GM19452 (cell line): ENCODE results near the gene ZNF619.
A peak's percentile ranks its signal among the peaks of the same experiment; 100 is the strongest.
"Not testable (repeated sequence)": the region's sequence is repeated elsewhere in the genome, so short reads cannot be mapped to it uniquely, and the experiment has no call there.

Experiments used
- ATAC-seq: cut with Tn5 transposase; IDR thresholded peaks from one replicate; pipeline ENCODE4 v1.9.1; 2021; ENCODE audit not compliant: unreplicated experiment

ZNF619 gene

DNA sequence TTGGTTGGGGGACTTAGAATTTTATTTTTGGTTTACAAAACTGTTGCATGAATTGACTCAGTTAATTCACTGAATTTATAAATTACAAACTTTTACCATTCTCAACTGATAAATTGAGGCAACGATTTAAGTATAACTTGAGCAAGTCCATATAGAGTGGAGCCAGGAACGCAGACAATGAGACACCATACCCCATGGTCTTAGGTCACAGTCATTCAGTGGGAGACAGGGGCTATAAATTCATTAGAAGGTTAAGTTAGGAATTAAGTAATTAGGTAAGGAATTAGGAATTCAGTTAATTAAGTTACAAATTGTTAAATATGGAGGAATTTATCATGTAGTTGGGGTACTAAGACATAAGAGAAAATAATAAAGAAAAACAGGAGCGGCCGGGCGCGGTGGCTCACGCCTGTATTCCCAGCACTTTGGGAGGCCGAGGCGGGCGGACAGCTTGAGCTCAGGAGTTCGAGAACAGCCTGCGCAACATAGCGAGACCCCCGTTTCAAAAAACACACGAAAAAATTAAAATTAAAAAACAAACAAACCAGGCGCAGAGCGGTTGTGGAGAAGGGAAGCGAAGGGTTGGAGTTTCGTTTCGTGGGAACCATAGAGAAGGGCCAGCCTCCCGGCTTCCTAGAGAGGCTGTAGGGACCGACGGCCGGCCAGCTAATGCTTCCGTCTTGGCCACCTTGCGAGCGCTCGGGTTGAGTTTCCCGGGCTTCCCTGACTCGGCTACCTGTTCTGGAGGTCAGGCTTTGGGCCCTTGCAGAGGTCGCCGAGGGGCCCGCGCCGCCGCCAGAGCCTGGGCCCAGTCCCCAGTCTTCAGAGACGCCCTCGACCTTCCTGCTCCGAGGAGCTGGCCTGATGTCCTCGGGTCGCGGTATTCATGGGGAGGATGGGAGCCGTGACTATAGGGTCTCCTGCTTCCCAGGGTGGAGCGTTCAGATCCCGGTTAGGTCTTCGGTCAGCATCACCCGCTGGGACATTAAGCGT, at the start of gene ZNF619:
TSS of gene ZNF619 (plus strand) at position 645 of the 993 bp plus-strand sequence. CDS start 858 bp downstream, outside the sequence.
- peak; percentile 85 for ATAC-seq

DNA sequence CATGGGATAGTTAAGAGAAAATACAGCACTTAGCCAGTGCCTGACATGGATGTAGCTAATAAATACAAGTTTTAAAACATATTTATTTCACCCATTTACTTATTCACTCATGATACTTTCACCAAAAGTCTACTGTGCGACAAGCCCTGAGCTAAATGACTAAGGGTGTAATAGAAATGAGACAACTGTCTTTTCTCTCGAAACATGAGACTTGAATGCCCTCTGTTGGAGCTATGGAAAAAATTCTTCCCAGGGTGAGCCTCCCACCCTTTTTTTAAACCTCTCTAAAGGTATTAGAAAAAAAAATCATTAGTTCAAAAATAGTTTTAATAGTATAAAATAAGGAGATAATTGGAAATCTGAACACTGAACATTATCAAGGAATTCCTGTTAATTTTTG, 44.1 kb upstream of the ZNF619 start:
- no peak for ATAC-seq

DNA sequence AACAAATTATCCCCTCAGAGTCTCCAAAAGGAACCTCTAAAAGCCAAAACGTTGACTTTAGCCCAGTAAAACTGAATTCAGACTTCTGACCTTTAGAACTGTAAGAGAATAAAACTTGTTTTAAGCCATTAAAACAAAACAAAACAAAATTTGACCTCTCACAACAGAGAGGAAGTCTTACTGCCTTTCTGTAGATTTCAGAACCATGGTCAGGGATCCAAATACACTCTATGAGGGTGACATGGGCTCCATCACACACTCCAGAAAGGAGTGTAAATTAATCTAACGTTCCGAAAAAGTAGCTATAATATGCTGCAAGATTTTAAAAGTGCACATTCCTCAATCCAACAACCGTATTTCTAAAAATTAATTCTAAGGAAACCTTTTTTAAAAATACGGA, 39.0 kb upstream of the ZNF619 start:
- ATAC-seq = no peak

- no peak for ATAC-seq
These were observed 31.9 kb upstream of the ZNF619 start for GRCh38 chr3:40445062-40445461.

GRCh38 chr3:40445880-40446279, 31.0 kb upstream of the ZNF619 start:
- no peak for ATAC-seq

DNA sequence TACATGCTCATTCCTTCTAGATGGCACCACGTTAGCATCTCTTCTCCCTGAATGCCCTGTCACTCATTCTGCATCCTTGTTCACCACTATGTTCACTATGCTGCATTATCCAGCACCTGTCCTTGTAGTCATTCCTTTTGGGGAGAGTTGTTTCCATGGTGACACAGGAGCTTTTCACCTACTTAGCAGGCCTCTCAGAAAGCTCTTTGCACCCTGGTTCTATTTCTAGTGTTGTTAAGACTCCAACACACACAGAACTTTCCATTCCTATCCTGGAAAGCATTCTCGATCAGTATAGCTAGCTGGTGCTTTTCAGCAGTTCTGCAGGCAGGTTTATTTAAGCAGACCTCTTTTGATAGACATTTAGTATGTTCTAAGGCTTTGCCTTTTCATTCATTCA, 26.5 kb upstream of the ZNF619 start:
- no peak for ATAC-seq

DNA sequence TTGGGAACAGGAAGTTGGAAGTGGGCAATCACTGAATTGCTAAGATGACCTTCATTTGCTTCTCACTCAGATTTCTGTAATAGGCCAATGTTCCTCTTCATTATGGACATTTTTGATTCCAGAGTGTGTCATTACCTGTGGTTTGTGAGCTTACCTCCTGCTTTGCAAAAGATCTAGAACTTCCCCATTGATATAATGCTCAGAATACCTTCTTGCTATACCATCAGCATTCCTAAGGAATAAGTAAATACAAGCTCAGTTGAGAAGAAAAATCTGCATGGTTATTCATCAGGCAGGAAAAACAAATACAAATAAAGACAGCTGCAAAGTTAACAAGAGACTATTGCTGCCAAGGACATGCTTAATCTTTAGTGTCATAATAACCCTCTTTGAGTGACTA, 25.4 kb upstream of the ZNF619 start:
- no peak for ATAC-seq

DNA sequence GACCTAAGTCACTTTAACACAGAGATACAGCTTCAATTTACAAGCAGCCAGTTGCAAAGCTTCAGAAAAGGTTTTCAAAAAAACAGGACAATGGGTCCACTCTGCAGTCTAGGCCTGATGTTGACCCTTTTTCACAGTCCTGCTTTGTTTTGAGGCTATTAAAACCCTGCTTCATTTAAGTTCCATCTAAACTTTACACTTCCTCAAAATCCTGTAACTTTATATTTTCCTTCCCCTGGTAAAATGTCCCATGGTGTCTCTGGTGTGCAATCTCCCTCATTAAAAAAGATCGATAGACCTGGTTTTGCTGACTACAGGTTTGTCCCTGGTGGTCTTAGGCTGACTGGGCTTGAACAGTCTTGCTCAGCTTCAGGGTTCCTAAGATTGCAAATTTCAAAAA, 24.9 kb upstream of the ZNF619 start:
- no peak for ATAC-seq

DNA sequence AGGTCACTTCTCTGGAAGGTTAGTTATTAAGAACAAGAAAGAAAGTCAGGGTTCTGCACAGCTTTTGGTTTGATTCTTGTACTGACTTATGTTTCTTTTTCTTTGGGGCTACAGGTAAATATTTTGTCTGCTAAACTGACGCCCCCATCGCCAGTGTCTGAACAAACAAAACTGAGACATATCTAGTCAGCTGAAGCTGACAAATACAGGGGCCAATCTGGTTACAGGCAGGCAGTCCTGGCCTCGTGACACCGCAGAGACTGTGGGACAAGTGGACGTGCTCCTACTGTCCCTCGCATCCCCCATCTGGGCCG, 24.4 kb upstream of the ZNF619 start:
- ATAC-seq = no peak

DNA sequence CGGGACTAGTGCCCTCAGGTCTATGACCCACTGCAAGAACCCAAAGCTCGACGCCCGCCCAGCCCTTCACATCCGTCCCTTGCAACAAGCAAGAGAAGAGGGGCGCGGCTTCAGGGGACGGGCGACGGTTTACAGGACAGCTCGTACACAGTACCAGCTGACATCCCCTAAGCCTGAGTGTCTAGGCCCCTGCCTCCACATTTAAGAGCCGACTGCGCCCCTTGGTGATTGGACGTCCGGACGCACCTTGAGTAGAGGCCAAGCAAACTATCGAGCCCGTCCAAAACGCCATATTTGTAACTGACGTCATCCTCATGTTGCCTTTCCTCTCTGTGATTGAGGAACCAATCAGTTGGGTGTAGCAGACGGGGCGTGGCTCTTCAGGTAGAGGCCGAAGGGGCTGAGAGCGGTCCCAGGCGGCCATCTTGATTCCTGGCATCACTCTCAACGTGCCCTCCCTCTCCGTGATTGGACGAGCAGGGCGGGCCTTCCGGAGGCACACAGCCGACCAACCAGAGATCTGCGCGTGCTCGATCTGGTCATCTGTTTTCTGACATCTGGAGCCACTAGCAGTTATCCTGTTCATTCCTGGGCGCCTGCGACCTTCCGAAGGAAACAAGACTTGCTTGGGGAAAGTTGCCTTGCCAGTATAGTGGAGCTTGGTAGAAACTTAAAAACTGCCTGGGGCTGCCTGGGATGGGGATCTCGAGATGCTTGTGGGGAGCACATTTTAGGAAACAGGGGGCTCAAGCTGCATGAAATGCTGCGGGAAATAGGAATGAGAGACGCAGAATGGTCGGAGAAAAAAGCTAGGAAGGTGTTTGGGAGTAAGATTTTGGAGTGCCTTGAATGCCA, 23.8 kb upstream of the ZNF619 start:
- ATAC-seq = peak; percentile 89

DNA sequence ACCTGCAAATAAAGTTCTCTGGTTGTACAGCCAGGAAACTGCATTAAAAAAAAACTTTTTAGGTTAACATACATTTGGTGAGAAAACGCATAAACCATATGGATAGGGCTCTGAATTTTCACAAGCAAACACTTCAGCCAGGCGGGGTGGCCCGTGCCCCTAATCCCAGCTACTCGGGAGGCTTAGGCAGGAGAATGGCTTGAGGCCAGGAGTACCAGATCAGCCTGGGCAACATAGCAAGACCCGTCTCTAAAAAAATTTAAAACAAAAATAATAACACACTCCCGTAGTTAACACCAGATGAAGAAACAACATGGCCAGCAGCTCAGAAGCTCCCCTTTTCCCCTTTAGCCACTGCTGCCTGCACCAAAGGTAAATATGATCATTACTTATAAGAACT, 23.0 kb upstream of the ZNF619 start:
- no peak for ATAC-seq

DNA sequence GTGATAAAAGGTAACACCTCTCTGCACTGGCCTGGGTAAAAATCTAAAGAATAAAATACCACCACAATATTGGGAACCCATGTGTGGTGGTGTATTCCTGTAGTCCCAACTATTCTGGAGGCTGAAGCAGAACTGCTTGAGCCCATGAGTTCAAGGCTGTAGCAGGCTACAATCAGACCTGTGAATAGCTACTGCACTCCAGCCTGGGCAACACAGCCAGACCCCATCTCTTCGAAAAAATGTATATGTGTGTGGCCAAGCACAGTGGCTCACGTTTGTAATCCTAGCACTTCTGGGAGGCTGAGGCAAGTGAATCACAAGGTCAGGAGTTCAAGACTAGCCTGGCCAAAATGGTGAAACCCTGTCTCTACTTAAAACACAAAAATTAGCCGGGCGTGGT, 21.6 kb upstream of the ZNF619 start:
- no peak for ATAC-seq

GRCh38 chr3:40456279-40456939, 20.5 kb upstream of the ZNF619 start:
- no peak for ATAC-seq

DNA sequence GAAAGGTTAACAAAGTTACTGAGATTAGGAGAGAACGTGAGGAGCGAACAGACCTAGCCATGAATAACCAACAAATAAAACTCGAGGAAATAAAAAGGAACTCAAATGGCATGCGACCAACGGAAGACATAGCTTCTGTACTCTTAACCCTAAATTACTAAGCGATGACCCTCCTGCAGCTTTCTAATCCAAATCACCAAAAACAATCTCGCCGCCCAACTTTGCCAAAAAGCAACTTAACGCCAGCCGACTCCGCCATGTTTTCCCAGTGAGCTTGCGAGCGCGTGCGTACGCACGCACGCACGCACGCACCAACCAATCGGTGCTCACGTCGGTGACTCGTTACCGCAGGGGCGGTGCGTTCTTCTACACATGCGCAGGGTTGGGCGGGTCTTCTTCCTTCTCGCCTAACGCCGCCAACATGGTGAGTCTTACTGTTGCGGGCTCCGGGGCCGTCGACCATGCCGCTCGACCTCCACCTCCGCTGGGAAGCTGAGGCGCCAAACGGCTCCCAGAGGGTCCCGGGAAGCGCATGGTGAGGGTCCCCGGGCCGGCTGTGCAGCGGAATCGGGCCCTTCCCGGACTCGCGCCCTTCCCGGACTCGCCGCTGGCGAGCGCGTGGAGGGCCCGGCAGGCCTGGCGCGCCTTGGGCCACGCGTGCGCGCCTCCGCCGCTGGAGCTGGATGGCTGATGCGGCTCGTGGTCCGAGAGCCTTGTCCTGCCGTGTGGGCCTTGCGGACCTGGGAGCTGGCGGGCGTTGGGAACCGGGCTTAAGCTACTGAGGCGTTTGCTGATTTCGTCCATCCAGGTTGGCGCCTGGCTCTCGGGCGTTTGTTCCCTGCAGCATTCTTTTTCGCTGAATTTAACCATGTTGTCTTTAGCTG, 19.7 kb upstream of the ZNF619 start, which contains the start of gene RPL14:
TSS of gene RPL14 (plus strand) at position 400 of the 884 bp plus-strand sequence. CDS start at position 533, 133 bp downstream.
- peak; percentile 70 for ATAC-seq

- ATAC-seq = no peak
These were observed 18.4 kb upstream of the ZNF619 start for GRCh38 chr3:40458473-40458872.

DNA sequence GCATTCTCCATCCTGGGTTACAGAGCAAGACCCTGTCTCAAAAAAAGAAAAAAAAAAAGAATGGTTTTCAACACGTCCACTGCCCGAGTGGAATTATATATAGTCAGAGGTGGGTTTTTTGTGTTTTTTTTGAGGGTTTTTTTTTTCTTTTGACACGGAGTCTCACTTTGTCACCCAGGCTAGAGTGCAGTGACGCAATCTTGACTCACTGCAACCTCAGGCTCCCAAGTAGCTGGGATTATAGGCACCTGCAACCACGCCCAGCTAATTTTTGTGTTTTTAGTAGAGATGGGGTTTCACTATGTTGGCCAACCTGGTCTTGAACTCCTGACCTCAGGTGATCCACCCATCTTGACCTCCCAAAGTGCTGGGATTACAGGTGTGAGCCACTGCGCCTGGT, 16.4 kb upstream of the ZNF619 start:
- not testable (repeated sequence) for ATAC-seq

DNA sequence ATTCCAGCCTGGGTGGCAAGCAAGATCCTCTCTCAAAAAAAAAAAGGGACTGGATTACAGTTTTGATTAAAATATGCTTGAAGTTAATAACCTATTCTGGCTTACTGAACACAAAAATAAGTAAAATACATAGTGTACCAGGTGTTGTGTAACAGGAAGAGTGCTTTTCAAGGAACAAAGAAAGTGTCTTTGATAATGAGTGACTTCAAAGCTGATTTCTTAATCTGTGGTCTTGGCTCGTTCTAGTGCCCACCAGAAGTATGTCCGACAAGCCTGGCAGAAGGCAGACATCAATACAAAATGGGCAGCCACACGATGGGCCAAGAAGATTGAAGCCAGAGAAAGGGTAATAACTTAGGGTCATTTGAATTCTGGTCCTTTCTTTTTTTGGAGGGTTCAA, 15.8 kb upstream of the ZNF619 start:
- no peak for ATAC-seq

- ATAC-seq = not testable (repeated sequence)
These were observed 14.1 kb upstream of the ZNF619 start for GRCh38 chr3:40462838-40463237.

GRCh38 chr3:40463579-40463978, 13.3 kb upstream of the ZNF619 start:
- no peak for ATAC-seq
